ENCODE data around the gene HYAL2.

DNA sequence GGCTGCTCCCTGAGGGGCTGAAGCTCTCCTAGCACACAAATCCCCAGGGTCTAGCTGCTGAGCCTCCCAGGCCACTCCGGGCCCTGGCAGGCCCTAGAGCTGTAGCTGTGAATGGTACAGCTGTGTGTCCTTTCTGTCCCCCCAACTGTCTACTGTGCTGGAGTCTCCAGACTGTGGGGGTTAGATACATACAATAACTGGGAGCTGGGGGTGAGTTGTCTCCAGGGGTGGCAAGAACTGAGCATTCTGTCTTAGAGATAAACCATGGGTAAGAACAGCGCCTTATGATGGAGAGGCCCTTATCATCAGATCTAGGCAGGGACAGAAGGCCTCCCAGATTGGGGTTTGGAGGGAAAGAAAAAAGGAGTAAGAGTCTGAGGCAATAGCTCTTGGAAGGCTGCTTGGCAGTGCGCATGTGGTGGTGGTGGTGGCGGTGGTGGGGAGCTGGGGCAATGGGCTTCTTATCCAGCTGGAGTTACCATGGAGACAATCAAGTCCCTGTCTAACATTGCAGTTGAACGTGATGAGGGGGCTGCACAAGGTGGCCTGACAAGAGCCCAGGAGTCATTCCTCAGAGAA lies 31.7 kb upstream of the HYAL2 start:
- no peak for TF ChIP-seq POLR2AphosphoS5 (IDR thresholded peaks at IDR 0.05)
- TF ChIP-seq, protein P1, sequence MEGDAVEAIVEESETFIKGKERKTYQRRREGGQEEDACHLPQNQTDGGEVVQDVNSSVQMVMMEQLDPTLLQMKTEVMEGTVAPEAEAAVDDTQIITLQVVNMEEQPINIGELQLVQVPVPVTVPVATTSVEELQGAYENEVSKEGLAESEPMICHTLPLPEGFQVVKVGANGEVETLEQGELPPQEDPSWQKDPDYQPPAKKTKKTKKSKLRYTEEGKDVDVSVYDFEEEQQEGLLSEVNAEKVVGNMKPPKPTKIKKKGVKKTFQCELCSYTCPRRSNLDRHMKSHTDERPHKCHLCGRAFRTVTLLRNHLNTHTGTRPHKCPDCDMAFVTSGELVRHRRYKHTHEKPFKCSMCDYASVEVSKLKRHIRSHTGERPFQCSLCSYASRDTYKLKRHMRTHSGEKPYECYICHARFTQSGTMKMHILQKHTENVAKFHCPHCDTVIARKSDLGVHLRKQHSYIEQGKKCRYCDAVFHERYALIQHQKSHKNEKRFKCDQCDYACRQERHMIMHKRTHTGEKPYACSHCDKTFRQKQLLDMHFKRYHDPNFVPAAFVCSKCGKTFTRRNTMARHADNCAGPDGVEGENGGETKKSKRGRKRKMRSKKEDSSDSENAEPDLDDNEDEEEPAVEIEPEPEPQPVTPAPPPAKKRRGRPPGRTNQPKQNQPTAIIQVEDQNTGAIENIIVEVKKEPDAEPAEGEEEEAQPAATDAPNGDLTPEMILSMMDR (IDR thresholded peaks at IDR 0.05; ENCODE audit: poor library complexity, severe bottlenecking) = no peak

Measured in neural cell (in vitro differentiated cells).